ENCODE data around the gene PCDHGA5. TPM values are rescaled to one million over a fixed set of nuclear protein-coding genes. Genes with fewer than 3 reads are reported as not detected.
"Not testable (repeated sequence)": the region's sequence is repeated elsewhere in the genome, so short reads cannot be mapped to it uniquely, and the experiment has no call there.

The PCDHGA5 gene
- total RNA-seq, 1 donor from 2014 or later = 0.60 TPM

GRCh38 chr5:141351591-141351990 lies 12.4 kb upstream of the PCDHGA5 start:
- no peak for DNase-seq (ENCODE audit: low read depth in 2 of 2)

- DNase-seq (ENCODE audit: low read depth in 2 of 2) = peak; percentile 26 to 32
These were observed 9.0 kb upstream of the PCDHGA5 start, which contains the start of gene PCDHGA4 for GRCh38 chr5:141354900-141355469. Gene PCDHGA4, plus strand, starts transcription at chr5:141355021. Its CDS starts 87 bp downstream, at chr5:141355108.

- DNase-seq (ENCODE audit: low read depth in 2 of 2) = no peak
These were observed 8.3 kb upstream of the PCDHGA5 start for GRCh38 chr5:141355641-141356040.

DNA sequence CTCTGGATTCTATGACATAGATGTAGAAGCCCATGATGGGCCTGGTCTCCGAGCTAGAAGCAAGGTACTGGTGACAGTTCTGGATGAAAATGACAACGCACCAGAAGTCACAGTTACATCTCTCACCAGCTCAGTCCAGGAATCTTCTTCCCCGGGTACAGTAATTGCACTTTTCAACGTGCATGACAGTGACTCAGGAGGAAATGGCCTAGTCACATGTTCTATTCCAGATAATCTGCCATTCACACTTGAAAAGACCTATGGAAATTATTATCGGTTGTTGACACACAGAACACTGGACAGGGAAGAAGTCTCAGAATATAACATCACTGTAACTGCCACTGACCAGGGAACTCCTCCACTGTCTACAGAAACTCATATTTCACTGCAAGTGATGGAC lies 7.8 kb upstream of the PCDHGA5 start:
- DNase-seq (ENCODE audit: low read depth in 2 of 2) = no peak

GRCh38 chr5:141356950-141357349 lies 7.0 kb upstream of the PCDHGA5 start:
- no peak for DNase-seq (ENCODE audit: low read depth in 2 of 2)

DNA sequence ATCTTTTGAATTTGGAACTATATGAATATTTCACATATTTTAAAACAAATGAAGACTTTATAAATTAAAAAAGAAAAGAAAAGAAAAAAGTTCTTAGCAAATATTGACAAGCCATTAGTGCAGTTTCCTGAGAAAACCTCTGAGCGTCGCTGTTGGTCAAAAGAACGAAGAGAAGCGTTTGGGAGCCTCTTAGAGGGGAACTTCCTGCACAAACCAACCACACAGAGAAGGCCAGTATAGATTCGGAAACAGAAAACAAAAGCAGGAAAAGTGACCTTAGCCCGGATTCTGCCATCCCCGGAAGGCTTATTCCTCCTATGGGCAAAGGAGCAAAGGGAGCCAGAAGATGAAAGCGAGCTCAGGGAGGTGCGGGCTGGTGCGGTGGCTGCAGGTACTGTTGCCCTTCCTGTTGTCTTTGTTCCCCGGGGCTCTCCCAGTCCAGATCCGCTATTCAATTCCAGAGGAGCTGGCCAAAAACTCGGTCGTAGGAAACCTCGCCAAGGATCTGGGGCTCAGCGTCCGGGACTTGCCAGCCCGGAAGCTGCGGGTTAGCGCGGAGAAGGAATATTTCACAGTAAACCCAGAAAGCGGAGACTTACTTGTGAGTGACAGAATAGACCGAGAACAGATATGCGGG lies 4.1 kb upstream of the PCDHGA5 start, which contains the start of gene PCDHGB2:
Gene PCDHGB2, plus strand, starts transcription at position 205 of the 637 bp plus-strand sequence. Its CDS starts 142 bp downstream, at position 347.
- peak; percentile 41 to 63 for DNase-seq (ENCODE audit: low read depth in 2 of 2)

- DNase-seq (ENCODE audit: low read depth in 2 of 2) = no peak
These were observed 3.3 kb upstream of the PCDHGA5 start for GRCh38 chr5:141360685-141361084.

DNA sequence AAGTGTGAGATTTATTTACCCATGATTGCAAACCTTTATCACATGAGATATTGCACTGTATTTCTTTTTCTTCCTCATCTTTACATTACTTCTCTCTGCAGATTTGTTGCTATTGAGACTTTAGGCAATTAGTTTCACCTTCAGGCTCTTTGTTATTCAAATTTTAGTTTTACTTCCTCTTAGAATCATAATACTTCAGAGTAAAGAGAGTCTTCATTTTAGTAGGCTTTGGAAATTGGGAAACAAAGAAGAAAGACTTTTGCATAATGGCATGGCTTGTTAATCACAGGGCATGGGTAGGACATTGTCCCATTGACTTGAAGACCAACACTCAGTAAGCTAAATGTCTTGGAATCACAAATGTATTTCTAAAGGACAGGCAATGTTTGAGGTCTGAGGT lies 1.2 kb upstream of the PCDHGA5 start:
- no peak for DNase-seq (ENCODE audit: low read depth in 2 of 2)

DNA sequence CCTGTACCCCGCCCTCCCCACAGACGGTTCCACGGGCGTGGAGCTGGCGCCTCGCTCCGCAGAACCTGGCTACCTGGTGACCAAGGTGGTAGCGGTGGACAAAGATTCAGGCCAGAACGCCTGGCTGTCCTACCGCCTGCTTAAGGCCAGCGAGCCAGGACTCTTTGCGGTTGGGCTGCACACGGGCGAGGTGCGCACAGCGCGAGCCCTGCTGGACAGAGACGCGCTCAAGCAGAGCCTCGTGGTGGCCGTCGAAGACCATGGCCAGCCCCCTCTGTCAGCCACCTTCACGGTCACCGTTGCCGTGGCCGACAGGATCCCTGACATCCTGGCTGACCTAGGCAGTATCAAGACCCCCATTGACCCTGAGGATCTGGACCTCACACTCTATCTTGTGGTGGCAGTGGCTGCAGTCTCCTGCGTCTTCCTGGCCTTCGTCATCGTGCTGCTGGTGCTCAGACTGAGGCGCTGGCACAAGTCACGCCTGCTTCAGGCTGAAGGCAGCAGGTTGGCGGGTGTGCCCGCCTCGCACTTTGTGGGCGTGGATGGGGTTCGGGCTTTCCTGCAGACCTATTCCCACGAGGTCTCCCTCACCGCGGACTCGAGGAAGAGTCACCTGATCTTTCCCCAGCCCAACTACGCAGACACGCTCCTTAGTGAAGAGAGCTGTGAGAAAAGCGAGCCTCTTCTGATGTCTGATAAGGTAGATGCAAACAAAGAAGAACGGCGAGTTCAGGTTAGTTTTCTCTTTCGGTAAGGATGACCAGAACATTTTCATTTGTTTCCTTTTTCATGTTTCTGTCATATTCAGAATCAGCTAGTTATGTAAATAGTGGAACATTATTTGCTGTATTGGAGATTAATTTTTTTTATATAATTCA lies 2.3 kb downstream of the PCDHGA5 start:
- DNase-seq (ENCODE audit: low read depth in 2 of 2) = no peak

DNA sequence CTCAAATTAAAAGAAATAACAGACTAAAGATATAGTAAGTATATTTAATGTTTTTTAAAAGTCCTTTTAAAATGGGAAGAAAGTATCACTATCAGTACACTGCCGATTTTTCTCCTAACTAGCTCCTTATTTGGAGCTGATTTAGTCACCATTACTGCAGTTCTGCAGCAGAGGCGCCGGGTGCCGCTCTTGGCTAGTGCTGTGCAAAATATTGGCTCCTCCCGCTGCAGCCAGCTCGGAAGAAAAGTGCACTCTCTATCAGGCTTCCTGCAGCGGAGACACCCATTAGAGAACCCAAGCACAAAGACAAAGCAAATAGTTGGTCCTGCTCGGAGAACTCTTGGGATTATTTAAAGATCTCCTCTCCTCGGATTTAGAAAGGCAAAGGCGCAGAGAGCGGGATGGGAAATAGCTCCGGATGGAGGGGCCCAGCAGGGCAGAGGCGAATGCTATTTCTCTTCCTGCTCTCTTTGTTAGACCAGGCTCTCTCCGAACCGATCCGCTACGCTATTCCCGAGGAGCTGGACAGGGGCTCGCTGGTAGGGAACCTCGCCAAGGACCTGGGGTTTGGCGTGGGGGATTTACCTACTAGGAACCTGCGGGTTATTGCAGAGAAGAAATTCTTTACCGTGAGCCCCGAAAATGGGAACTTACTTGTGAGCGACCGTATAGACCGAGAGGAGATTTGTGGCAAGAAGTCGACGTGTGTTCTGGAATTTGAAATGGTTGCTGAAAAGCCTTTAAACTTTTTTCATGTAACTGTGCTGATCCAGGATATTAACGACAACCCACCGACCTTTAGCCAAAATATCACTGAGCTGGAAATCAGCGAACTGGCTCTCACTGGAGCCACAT lies 6.3 kb downstream of the PCDHGA5 start, which contains the start of gene PCDHGB3:
Gene PCDHGB3, plus strand, starts transcription at position 249 of the 855 bp plus-strand sequence. Its CDS starts 153 bp downstream, at position 402.
- peak; percentile 59 to 84 for DNase-seq (ENCODE audit: low read depth in 2 of 2)

GRCh38 chr5:141371572-141372475 lies 7.9 kb downstream of the PCDHGA5 start:
- no peak for DNase-seq (ENCODE audit: low read depth in 2 of 2)

DNA sequence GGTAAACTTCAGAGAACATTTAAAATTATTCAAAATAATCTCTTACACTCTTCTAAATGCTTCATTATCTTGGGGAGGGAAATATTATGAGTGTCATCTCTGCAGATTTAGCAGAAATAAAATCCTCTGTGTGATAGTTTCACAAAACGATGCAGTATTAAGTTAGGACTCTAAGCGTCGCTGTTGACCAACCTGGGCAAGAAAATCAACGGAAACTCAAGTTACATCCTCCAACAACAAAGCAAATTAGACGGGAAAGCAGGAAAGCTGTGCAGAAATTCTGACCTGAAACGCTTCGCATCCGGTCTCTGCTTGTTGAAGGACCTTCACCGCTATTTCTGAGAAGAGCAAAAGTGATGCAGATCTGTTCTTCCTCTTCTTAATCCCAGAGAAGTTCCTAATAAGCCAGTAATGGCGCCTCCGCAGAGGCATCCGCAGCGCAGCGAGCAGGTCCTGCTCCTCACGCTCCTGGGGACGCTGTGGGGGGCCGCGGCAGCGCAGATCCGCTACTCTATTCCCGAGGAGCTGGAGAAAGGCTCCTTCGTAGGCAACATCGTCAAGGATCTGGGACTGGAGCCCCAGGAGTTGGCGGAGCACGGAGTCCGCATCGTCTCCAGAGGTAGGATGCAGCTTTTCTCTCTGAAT lies 9.8 kb downstream of the PCDHGA5 start, which contains the start of gene PCDHGA6:
Gene PCDHGA6, plus strand, starts transcription at position 219 of the 645 bp plus-strand sequence. Its CDS starts 193 bp downstream, at position 412.
- DNase-seq (ENCODE audit: low read depth in 2 of 2) = peak; percentile 44 to 49

DNA sequence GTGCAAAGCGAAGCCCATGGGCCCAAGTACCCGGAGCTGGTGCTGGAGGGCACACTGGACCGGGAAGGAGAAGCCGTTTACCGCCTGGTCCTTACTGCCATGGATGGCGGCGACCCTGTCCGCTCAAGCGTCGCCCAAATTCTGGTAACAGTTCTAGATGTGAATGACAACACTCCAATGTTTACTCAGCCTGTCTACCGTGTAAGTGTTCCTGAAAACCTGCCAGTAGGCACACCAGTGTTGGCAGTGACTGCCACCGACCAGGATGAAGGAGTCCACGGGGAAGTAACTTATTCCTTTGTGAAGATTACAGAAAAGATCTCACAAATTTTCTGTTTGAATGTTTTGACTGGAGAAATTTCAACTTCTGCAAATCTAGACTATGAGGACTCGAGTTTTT lies 10.7 kb downstream of the PCDHGA5 start:
- DNase-seq (ENCODE audit: low read depth in 2 of 2) = no peak

GRCh38 chr5:141375444-141376155 lies 11.6 kb downstream of the PCDHGA5 start:
- not testable (repeated sequence) for DNase-seq (ENCODE audit: low read depth in 2 of 2)

DNA sequence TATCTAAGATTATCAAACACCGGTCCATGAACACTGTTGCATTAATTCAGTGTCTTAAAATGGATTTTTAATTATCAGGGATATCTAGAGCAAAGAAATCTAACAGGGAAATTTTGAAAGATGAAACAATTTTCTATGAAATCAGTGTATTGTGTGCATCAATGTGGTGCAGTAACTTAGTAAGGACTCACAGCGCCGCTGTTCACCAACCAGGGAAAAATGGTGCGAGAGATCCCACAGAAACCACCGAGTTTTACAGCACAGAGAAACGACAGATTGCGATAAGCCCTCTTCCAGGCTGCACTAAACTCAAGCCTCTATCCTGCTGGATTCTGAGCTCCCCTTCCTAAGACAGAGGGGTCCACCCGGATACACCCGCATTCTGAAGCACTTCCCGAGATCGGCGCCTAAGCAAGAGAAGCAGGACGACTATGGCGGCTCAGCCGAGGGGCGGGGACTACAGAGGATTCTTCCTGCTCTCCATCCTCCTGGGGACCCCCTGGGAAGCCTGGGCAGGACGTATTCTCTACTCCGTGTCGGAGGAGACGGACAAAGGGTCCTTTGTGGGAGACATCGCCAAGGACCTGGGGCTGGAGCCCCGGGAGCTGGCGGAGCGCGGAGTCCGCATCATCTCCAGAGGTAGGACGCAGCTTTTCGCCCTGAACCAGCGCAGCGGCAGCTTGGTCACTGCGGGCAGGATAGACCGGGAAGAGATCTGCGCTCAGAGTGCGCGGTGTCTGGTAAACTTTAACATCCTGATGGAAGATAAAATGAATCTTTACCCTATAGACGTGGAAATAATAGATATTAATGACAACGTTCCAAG lies 18.7 kb downstream of the PCDHGA5 start, which contains the start of gene PCDHGA7:
Gene PCDHGA7, plus strand, starts transcription at position 274 of the 826 bp plus-strand sequence. Its CDS starts 158 bp downstream, at position 432.
- DNase-seq (ENCODE audit: low read depth in 2 of 2) = peak; percentile 40 to 52

- no peak for DNase-seq (ENCODE audit: low read depth in 2 of 2)
These were observed 19.4 kb downstream of the PCDHGA5 start for GRCh38 chr5:141383345-141383744.

- DNase-seq (ENCODE audit: low read depth in 2 of 2) = no peak
These were observed 20.7 kb downstream of the PCDHGA5 start for GRCh38 chr5:141384471-141385267.

All from lung microvascular endothelial cell (primary cell).